Uterus (tissue), 2 donors: ENCODE measurements around the gene JMJD8.

Experiments used
- CTCF ChIP-seq, 4 experiments: fragments of 200-600 bp in 2 of 4; fragments of 450-650 bp in 2 of 4; sonication (generic) in 2 of 4; IDR thresholded peaks; one replicate each; pipeline ENCODE4 v1.5.1; 2016 to 2019; ENCODE audit warnings: antibody characterized with exemption in 4 of 4, mild to moderate bottlenecking in 2 of 4, moderate library complexity in 1 of 4
- POLR2A ChIP-seq, 2 donors: fragments of 450-650 bp; IDR thresholded peaks; one replicate each; pipeline ENCODE4 v1.6.1; 2016; ENCODE audit warnings: antibody characterized with exemption in 2 of 2, mild to moderate bottlenecking in 1 of 2, moderate library complexity in 1 of 2

GRCh38 chr16:707062-707538, 23.0 kb upstream of the JMJD8 start:
- no peak for TF ChIP-seq POLR2A (IDR thresholded peaks at IDR 0.05)
- TF ChIP-seq CTCF (IDR thresholded peaks at IDR 0.05) = no peak
